Parathyroid adenoma (tissue), 2 donors: ENCODE results near the gene NFASC.

Experiments
- H2AFZ ChIP-seq: fragments of 300-600 bp; sonication (generic); one replicate; pipeline ENCODE4 v1.7.0; 2017; ENCODE audit warnings: antibody characterized with exemption, mild to moderate bottlenecking
- H3K27ac ChIP-seq: fragments of 300-600 bp; sonication (generic); one replicate; pipeline ENCODE4 v1.7.0; 2017
- H3K27me3 ChIP-seq: fragments of 300-600 bp; sonication (generic); one replicate; pipeline ENCODE4 v1.7.0; 2017; ENCODE audit warnings: low read length; ENCODE audit not compliant: control insufficient read depth, insufficient read depth
- H3K36me3 ChIP-seq: fragments of 300-600 bp; sonication (generic); one replicate; pipeline ENCODE4 v1.7.0; 2017; ENCODE audit warnings: low read length; ENCODE audit not compliant: control insufficient read depth, insufficient read depth
- H3K4me1 ChIP-seq: fragments of 300-600 bp; sonication (generic); one replicate; pipeline ENCODE4 v1.7.0; 2017; ENCODE audit warnings: control low read depth
- H3K4me2 ChIP-seq: fragments of 300-600 bp; sonication (generic); one replicate; pipeline ENCODE4 v1.7.0; 2017; ENCODE audit warnings: low read length
- H3K4me3 ChIP-seq: fragments of 300-600 bp; sonication (generic); one replicate; pipeline ENCODE4 v1.7.0; 2017; ENCODE audit warnings: low read depth, low read length
- H3K79me2 ChIP-seq: fragments of 300-600 bp; sonication (generic); one replicate; pipeline ENCODE4 v1.7.0; 2017; ENCODE audit warnings: control low read depth
- H3K9ac ChIP-seq: fragments of 300-600 bp; sonication (generic); one replicate; pipeline ENCODE4 v1.7.0; 2017; ENCODE audit warnings: mild to moderate bottlenecking
- H3K9me3 ChIP-seq: fragments of 300-600 bp; sonication (generic); one replicate; pipeline ENCODE4 v1.7.0; 2017; ENCODE audit warnings: low read length; ENCODE audit not compliant: control insufficient read depth
- CTCF ChIP-seq: fragments of 300-600 bp; sonication (generic); IDR thresholded peaks from one replicate; pipeline ENCODE4 v1.7.0; 2017; ENCODE audit warnings: antibody characterized with exemption, mild to moderate bottlenecking
- donor health status: primary hyperparathyroidism.

NFASC gene

DNA sequence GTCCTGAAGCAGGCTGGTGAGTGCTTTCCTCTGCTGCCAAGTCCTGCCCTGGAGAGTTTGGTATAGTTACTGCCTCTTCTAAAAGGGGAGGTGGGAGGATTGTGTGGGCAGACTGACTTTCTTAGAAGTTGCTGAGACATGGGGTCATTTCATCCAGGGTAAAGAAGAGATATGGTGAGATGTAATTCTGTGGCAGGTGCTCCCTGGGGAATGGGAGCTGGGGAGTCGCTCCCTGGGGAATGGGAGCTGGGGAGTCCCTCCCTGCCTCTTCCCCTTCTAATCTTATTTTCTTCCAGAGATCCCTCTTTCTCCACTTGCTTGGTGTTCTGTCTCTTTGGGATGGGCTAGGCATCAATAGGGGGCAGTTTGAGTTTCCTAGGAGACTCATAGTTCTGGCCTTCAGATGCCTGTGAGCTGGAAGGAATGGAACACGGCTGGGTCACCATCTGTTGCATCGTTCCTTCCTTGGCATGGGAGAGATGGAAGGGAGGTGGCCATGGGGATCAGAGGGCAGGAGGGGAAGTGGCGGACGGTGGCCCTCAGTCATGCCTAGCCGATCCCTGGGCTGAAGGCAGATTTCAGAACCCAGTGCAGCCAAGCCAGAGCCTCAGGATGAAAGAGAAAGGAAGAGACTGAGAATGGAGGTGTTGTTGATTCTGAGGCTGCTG, 59.0 kb downstream of the NFASC start:
- Histone ChIP-seq H3K4me2 (no peak overlapping the region), H3K9me3 (no peaks in the 10 kb centered on the region), H3K27me3 (no peaks in the 10 kb centered on the region), H3K36me3 (no peaks in the 10 kb centered on the region), H2AFZ (no peak overlapping the region), H3K27ac (no peak overlapping the region), H3K79me2 (no peaks in the 10 kb centered on the region), H3K4me1 (no peaks in the 10 kb centered on the region), H3K9ac (no peak overlapping the region), H3K4me3 (no peak overlapping the region)
- no peak for TF ChIP-seq CTCF

DNA sequence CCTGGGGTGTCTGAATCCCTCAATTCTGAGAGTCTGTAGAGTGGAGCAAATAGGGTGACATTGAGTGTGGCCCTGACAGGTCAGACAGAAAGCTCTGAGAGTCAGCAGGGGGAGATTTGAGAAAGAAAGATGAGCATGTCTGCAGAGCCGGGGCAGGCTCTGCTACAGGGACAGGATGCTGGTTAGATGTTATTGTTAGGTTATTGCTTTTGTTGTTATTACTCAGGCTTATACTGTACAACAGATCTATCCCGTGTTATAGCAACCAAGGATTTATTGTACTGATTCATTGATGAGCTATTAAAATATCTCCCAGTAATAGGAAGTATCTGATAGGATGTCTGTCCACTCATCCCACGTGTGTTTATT, 59.5 kb downstream of the NFASC start:
- H3K27ac ChIP-seq = no peak overlapping the region
- no peak for TF ChIP-seq CTCF
- no peak overlapping the region for H2AFZ ChIP-seq
- no peak overlapping the region for H3K4me2 ChIP-seq
- H3K4me1 ChIP-seq = no peaks in the 10 kb centered on the region
- H3K9ac ChIP-seq = no peak overlapping the region
- no peaks in the 10 kb centered on the region for H3K27me3 ChIP-seq
- no peaks in the 10 kb centered on the region for H3K79me2 ChIP-seq
- H3K4me3 ChIP-seq = no peak overlapping the region
- H3K36me3 ChIP-seq = no peaks in the 10 kb centered on the region
- no peaks in the 10 kb centered on the region for H3K9me3 ChIP-seq

DNA sequence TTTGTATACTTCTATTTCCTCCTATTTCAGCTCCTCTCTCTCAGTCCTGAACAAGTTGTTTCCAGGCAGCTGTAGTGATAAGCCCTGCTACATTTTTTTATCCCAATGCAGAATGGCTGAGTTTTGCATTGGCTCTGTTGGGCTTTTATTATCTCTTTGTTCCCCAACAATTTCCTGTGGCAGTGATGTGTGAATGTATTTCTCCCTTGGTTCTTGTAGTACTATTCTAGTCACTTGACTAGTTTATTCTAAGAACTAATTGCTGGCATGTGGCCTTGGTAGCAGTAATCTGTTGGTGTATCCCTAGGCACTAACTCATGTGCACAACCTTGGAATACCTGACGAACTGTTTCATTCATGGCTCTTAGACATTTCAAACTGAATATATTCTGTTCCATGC, 60.7 kb downstream of the NFASC start:
- Histone ChIP-seq H3K9me3 (no peaks in the 10 kb centered on the region), H3K4me1 (no peaks in the 10 kb centered on the region), H3K9ac (no peak overlapping the region), H2AFZ (no peak overlapping the region), H3K4me3 (no peak overlapping the region), H3K36me3 (no peaks in the 10 kb centered on the region), H3K79me2 (no peaks in the 10 kb centered on the region), H3K27me3 (no peaks in the 10 kb centered on the region), H3K27ac (no peak overlapping the region), H3K4me2 (no peak overlapping the region)
- no peak for TF ChIP-seq CTCF

DNA sequence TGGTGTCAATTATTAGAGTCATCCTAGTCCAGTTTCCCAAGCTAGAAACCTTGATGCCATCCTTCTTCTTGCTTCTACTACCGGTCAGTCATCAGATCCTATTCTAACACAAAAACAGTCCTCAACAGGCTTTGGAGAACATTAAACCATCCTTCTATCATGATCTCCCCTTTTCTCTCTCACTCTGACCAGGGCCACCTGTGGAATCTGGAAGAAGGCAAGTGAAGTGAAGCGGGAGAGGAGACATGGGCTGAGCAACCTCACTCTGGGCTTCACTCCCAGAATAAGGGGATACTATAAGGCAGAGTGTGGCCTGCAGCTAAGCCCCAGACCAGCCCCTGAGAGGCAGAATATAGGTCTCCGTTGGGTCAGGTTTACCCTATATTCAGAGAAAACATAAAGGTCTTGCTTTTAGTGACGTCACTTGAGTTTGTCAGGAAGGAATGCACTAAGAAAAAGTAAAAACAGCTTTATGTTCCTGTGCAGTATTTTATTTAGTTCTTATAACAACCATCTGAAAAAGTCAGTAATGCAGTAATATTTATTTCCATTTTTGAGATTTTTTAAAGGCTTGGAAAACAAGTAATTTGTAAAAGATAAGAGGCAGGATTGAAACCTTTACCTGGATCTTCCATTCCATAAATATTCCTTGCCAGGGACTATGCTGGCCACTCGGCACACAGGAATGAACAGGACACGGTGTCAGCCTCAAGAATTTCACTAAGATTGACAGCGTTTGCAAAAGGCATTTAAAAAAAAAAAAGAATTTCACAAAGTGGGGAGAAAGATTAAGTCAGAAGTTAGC, 61.3 kb downstream of the NFASC start:
- Histone ChIP-seq H3K27ac (no peak overlapping the region), H3K9me3 (no peaks in the 10 kb centered on the region), H3K4me3 (no peak overlapping the region), H3K27me3 (no peaks in the 10 kb centered on the region), H3K4me1 (no peaks in the 10 kb centered on the region), H3K79me2 (no peaks in the 10 kb centered on the region), H3K36me3 (no peaks in the 10 kb centered on the region), H3K4me2 (no peak overlapping the region), H2AFZ (no peak overlapping the region), H3K9ac (no peak overlapping the region)
- no peak for TF ChIP-seq CTCF

GRCh38 chr1:204932573-204932909, 61.9 kb downstream of the NFASC start:
- H3K79me2 ChIP-seq = no peaks in the 10 kb centered on the region
- no peak overlapping the region for H3K27ac ChIP-seq
- no peaks in the 10 kb centered on the region for H3K4me1 ChIP-seq
- no peak overlapping the region for H3K4me3 ChIP-seq
- TF ChIP-seq CTCF = no peak
- H3K27me3 ChIP-seq = no peaks in the 10 kb centered on the region
- no peak overlapping the region for H3K9ac ChIP-seq
- no peak overlapping the region for H3K4me2 ChIP-seq
- no peak overlapping the region for H2AFZ ChIP-seq
- no peaks in the 10 kb centered on the region for H3K9me3 ChIP-seq
- H3K36me3 ChIP-seq = no peaks in the 10 kb centered on the region
